ENCODE results near the gene LIMA1.
"Not testable (repeated sequence)": the region's sequence is repeated elsewhere in the genome, so short reads cannot be mapped to it uniquely, and the experiment has no call there.

The LIMA1 gene

DNA sequence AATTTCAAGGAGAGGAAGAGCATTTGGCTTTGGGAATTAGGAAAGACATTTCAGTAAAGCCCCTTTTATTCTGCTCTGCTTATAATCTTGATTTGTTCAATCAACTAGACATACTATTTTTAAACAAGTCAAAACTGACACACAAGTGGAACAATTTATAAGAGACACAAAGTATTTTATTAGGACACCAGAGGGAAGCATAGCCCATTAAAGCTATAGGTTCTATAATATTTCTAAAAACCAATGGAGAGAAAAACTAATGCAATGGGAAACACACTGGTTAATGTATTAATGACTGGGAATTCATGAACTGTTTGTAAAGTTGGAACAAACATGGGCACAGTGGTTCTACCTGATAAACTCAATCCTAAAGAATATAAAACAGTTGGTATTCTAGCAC, 100.9 kb downstream of the LIMA1 start:
- DNase-seq: no peak

DNA sequence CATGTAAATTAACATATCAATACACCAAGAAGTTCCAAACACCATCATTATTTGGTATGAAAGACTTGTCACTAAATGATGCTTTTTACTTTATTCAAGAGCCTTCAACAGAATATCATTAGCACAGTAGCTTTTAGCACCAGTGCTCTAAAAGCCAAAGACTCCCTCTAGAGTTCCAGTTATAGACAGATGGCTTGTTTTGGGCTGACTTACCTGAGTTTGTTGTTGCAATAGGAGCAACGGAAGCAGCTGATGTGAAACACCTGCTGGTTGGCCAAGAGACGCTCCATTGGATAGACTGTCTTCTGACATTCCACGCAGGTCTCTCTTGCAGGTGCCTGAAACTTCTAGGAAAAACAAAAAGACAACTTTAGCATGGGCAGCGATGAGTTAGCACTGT, 101.6 kb downstream of the LIMA1 start:
- DNase-seq: no peak

DNA sequence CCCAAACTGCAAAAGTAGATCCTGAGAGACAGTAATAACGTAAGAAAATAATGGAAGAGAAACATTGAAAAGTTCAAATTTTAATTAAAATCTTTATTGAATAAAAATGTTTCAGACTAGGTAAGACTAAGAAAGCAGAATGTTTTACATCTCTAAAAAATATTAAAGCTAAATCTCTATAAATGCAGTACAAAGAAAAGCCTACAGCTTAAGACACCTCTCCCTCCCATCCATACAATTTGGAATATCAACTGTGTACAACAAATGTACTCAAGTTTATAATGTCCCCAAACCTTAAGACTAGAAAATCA, 107.6 kb downstream of the LIMA1 start:
- no peak for DNase-seq

DNA sequence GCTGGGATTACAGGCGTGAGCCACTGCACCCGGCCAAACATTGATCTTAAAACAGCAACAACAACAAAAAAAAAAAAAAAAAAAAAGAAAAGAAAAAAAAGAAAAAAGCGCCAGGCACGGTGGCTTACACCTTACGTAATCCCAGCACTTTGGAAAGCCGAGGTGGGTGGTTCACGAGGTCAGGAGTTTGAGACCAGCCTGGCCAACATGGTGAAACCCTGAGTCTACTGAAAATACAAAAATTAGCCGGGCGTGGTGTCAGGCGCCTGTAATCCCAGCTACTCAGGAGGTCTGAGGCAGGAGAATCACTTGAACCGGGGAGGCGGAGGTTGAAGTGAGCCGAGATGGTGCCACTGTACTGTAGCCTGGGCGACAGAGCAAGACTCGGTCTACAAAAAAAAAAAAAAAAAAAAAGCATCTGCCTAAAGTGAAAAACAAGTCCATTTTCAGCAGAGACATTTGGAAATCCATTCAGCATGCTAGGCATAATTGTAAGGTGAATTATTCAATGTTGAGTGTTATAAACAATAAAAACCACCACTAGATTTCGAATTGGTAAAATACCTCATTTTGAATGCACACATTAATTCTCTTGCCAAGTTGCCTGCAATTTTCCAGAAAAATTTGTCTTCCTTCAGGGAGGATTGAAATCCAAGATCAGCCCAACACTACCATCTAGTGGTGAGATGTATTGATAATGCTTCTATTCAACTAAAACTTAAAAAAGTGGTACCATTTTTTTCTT, 108.2 kb downstream of the LIMA1 start:
- no peak for DNase-seq

DNA sequence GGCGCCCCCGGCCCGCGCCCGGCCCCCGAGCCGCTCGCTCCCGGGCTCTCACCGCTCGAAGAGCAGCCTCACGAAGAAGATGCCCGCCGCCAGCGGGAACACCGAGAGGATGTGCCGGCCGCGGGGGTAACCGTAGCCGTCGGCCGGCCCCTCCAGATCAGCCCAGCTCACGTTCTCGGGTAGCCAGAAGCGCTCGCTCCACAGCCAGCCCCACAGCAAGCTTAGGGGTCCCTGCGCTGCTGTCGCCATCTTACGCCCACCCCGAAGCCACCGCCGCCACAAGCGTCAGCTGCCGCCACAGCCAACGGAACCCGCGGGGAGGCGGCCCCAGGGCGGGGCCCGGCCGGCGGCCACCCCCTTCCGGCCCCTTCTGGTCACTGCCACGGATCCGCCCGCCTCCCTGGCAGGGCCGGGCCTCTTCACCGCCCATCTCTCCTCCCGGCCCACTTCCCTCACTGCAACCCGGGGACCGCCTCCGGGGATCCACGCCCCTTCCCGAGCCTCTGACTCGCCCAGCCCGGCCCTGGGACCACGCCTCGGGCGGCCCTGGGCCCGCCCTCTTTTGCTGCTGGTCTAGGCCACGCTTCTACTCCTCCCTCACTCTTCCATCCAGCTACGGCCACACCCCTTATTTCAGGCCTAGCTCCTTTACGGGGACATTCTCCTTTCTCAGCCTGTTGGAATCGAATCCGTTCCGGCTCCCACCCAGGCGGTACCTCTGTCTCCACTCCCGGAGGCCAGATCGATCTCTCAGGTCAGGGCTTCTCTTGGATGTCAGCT, 116.1 kb downstream of the LIMA1 start, which contains the start of gene CERS5:
TSS of gene CERS5 (minus strand) at position 321 of the 780 bp plus-strand sequence. CDS start at position 249, 72 bp downstream.
- peak; percentile 90 to 92 for DNase-seq

DNA sequence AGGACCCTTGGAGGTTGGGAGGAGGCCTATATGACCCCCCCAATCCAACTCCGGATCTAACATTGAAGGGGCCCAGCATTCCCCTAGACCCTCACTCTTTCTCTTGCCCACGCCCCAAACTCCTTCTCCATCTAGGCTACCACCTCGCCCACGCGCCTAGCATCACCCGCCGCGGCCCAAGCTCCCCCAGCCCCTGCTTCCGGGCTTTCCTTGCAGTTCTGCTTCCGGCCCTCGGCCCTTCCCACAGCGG, 116.6 kb downstream of the LIMA1 start:
- DNase-seq: peak; percentile 34 to 37

DNA sequence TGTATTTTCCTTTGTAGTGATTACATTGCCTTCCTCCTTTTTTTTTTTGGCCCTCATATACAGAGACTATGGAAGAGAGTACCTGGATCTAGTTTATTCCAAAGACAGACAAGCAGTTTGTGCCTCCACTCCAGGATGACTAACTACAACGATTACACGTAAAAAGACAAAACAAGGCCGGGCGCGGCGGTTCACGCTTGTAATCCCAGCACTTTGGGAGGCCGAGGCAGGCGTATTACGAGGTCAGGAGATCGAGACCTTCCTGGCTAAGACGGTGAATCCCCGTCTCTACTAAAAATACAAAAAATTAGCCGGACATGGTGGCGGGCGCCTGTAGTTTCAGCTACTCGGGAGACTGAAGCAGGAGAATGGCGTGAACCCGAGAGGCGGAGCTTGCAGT, 118.4 kb downstream of the LIMA1 start:
- no peak for DNase-seq

DNA sequence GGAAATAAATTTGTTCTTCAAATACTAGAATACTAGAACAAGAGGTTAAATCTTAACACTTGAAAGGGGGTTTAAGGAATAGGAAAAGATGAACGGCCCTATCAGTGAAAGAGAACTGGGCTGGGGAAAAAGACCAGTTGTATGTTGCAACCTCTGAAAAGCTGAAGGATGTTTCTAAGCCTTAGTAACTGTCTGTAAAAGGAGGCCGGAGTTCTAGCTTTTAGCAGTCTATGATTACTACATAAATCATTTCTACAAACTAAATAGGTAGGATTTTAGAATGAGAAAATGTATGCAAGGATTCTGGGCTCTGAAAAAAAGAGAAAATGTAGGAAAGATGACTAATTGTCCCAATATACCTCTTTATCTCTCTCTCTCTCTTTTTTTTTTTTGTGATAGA, 121.1 kb downstream of the LIMA1 start:
- DNase-seq: no peak

DNA sequence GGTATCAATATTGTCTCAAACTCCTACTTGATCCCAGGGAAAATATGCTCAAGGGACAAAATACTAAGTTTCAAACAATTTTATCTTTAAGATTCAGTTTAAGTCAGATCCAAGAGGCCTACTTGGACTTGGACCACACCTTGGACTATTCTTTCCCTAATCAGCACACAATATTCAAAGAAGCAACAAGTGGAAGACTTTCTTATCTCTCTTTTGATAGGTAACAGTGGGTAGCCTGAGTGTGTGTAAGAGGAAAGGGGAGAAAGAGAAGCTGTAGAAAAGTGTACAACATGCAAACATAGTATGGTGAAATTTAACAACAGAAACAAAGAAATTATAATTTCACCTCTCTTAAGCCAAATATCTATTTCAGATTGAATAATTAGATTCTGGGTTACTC, 122.7 kb downstream of the LIMA1 start:
- DNase-seq: no peak

DNA sequence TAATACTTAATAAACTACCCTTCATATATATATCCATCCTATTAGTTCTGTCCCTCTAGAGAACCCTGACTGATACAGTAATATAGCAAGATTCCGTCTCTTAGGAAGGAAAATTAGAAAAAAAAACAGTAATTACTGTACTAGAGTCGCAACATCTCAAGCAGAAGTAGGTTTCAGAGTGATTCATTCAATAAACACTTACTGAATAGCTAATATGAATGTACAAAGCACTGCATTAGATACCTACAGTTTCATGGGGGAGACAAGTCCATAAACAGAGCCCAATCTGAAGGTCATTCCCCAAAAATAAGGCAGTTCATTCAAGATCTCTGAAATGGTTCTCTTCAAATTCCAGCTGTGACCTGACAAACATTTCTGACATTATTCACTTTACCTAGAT, 126.1 kb downstream of the LIMA1 start:
- no peak for DNase-seq

DNA sequence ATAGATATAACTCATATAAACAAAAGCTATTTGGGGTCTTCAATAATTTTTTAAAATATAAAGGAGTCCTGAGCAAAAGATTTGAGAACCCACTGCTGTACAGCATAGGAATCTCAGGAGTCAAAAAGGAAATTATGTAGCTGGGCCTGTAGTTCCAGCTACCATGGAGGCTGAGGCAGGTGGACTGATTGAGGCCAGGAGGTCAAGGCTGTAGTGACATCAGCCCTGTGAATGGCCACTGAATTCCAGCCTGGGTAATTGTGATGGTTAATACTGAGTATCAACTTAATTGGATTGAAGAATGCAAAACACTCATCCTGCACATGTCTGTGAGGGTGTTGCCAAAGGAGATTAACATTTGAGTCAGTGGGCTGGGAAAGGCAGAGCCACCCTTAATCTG, 126.7 kb downstream of the LIMA1 start:
- DNase-seq: no peak

DNA sequence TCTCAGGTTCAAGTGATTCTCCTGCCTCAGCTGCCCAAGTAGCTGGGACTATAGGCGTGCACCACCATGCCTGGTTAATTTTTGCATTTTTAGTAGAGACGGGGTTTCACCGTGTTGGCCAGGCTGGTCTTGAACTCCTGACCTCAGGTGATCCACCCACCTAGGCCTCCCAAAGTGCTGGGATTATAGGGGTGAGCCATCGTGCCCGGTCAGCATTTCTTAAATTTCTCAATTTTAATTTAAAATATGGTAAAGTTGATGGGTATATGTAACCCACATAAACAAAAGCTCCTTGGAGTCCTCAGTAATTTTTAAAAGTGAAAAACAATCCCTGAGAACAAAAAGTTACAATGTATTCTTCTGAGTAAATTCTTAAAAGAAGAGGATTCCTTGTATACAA, 128.4 kb downstream of the LIMA1 start:
- DNase-seq: not testable (repeated sequence)

DNA sequence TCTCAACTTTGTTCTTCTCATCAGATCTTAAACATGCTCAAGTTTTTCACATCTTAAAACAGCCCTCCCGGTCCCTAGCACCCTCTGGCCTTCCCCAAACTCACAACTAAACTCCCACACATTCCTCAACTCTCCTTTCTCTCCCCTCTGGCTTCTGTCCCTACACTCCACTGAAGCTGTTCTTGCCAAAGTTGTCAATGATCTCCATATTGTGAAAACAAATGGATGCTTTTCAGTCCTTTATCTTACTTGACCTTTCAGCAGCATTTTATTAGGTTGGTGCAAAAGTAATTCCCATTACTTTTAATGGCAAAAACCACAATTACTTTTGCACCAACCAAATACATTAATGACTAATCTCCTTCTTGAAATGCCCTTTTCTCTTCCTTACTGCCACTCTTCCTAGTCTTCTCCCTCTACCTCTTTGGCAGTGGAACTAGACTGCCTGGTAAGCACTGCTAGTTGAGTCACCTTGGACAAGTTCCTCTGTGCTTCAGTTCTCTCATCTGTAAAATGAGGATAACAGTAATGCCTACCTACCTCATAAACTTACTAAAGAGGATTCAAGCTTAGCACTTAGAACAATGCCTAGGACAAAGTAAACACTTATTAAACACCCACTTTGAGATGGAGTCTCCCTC, 132.2 kb downstream of the LIMA1 start:
- no peak for DNase-seq

DNA sequence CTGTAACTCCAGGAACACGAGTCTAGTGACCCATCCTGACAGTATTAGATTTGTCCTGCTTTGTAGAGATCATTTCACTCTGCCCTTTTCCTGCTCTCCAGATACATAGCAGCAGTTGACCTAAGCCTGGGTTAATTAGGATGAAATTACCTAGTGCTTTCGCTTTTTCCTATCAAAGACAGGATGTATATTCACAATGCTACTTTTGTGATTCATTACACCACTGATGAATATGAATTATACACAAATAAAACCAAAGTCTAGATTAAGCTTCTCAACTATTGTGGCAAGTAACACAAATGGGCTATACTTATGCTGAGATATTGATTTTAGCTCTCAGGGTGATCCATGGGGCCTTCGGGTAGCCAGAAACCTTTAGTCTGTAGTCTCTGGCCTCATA, 134.0 kb downstream of the LIMA1 start:
- no peak for DNase-seq

DNA sequence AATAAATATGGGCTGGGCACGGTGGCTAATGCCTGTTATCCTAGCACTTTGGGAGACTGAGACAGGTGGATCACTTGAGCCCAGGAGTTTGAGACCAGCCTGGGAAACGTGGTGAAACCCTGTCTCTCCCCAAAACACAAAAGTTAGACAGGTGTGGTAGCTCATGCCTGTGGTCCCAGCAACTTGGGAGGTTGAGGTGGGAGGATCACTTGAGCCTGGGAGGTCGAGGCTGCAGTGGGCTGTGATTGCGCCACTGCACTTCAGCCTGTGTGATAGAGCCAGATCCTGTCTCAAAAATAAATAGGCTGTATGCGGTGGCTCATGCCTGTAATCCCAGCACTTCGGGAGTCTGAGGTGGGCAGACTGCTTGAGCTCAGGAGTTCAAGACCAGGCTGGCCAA, 135.3 kb downstream of the LIMA1 start:
- DNase-seq: not testable (repeated sequence)

DNA sequence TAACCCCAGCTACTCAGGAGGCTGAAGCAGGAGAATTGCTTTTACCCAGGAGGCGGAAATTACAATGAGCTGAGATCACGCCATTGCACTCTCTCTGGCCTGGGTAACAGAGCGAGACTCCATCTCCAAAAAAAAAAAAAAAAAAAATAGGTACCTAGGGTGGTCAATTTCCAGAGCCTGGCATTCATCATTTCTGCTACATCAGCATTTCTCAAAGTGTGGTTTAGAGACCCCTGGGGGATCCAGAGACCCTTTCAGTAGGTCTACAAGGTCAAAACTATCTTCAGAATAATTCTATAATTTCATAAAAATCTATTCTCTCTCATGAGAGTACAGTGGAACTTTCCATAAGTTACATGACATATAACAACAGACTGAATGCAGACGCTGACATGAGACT, 136.0 kb downstream of the LIMA1 start:
- no peak for DNase-seq

DNA sequence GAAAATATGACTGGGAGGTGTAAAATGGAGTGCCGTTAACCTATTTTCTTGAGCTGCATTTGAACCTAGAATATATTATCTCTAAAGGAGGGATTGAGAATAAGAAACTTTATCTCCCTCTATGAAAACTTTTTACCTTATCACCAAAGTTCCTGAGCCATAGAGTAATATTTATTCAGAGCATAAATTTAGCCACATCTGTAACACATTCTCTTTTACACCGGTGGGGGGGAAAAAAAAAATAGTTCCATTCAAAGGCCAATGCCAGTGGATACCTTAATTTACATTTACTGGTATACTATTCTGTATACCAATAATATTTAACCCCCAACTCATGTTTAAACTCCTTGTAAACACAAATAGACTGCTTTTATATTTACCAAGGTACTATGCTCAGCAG, 137.9 kb downstream of the LIMA1 start:
- no peak for DNase-seq

DNA sequence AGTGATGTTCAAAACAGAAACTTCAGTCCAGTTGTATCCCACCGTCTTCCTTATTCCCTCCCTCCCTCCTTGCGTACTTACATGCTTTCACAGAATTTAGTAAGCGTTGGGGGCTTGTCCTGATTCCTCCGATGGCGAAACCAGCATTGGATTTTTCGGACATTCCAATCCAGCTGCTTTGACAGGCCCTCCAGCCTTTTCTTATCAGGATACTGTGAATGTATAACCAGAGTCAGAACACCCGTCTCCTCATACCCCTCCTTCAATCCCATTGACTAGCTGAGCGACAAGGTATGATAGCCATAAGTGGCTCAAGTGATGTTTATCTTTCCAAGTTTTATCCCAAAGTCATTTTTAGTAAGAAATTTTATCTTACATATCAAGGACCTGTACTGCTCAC, 140.3 kb downstream of the LIMA1 start:
- no peak for DNase-seq

DNA sequence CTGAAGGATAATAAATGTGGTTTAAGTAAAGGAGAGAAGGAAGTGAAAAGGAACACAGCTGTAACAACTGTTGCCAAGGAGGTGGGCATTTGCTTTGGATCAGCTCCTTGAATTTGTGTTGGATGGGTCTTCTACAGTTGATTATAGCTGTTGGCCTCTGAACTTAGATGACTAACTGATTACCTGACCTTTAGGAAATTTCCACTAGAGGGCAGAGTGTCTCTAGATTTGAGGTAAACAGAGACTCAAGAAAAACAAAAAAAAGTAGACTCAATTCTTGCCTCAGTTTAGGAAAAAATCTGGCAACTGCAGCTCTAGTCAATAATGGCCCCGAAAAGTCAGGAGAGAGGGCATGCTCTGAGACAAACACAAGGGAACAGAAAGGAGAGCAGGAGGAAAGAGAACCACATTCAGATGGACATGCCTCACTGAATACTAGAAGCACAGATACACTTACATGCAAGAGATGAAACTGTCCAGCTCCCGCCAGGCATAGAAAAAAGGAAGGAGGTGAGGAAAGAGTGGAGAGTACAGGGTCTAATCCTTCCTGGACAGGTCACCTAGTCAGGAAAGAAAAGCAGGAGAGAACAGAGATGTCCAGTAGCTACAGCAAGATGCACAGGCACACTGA, 150.7 kb downstream of the LIMA1 start:
- DNase-seq: no peak

DNA sequence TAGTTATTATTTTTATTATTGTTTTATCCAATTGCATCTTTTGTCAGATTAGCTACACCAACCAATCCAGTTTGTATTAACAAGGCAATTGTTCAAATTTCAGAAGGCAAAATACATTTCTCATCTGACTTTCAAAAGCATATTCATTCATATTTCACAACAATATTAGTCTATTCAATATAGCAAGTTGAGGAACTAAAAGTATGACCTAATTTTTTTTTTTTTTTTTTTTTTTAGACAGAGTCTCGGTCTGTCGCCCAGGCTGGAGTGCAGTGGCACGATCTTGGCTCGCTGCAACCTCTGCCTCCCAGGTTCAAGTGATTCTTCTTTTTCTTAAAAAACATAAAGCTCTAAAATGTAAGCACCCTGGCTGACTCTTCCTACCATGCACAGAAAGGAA, 154.0 kb downstream of the LIMA1 start:
- DNase-seq: no peak

DNA sequence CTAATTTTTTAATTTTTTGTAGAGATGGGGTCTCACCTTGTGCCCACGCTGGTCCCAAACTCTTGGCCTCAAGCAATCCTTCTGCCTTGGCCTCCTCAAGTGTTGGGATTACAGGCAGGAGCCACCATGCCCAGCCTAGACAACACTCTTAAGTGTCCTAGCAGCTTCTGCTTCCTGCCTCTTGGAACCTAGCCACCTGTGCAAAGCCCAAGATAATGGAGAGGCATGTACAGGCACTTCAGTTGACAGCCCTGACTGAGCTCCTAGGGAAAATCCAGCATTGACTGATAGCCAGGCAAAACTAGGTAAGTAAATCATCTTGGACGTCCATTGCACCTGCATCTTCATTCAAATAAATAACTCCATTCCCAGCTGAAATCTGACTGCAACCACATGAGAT, 155.8 kb downstream of the LIMA1 start:
- no peak for DNase-seq
